ENCODE measurements around the gene WDR33.

DNA sequence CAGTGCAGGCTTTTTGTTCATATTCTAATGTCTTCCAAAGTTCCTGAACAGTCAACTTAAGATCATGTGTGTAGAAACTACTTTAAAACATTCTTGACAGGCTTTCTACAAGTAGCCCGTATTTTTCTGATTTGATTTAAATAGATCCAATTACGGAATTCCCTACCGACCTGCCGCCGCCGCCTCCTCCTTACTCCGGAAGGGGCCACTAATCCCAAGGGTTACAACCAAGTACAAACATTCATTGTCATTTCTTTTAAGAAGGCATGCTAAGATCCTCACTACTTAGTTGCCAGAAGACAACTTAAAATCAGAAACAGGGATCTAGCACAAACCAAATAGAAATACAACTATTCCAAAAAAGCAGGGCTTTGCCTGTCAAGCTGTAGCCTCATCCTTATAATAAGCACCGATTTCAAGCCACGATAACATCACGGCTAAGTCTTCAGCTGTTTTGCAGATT, 784 bp downstream of the WDR33 start:
- TF ChIP-seq ZNF707 (tag by site-specific recombination; IDR thresholded peaks at IDR 0.05) (no peak), GLI4 (tag by site-specific recombination; IDR thresholded peaks at IDR 0.05) (no peak), ZNF23 (tag by site-specific recombination; IDR thresholded peaks at IDR 0.05; ENCODE audit: borderline replicate concordance) (no peak)
- TF ChIP-seq, protein P1, sequence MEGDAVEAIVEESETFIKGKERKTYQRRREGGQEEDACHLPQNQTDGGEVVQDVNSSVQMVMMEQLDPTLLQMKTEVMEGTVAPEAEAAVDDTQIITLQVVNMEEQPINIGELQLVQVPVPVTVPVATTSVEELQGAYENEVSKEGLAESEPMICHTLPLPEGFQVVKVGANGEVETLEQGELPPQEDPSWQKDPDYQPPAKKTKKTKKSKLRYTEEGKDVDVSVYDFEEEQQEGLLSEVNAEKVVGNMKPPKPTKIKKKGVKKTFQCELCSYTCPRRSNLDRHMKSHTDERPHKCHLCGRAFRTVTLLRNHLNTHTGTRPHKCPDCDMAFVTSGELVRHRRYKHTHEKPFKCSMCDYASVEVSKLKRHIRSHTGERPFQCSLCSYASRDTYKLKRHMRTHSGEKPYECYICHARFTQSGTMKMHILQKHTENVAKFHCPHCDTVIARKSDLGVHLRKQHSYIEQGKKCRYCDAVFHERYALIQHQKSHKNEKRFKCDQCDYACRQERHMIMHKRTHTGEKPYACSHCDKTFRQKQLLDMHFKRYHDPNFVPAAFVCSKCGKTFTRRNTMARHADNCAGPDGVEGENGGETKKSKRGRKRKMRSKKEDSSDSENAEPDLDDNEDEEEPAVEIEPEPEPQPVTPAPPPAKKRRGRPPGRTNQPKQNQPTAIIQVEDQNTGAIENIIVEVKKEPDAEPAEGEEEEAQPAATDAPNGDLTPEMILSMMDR (tag by site-specific recombination; IDR thresholded peaks at IDR 0.05), result no peak
- TF ChIP-seq, protein P2, sequence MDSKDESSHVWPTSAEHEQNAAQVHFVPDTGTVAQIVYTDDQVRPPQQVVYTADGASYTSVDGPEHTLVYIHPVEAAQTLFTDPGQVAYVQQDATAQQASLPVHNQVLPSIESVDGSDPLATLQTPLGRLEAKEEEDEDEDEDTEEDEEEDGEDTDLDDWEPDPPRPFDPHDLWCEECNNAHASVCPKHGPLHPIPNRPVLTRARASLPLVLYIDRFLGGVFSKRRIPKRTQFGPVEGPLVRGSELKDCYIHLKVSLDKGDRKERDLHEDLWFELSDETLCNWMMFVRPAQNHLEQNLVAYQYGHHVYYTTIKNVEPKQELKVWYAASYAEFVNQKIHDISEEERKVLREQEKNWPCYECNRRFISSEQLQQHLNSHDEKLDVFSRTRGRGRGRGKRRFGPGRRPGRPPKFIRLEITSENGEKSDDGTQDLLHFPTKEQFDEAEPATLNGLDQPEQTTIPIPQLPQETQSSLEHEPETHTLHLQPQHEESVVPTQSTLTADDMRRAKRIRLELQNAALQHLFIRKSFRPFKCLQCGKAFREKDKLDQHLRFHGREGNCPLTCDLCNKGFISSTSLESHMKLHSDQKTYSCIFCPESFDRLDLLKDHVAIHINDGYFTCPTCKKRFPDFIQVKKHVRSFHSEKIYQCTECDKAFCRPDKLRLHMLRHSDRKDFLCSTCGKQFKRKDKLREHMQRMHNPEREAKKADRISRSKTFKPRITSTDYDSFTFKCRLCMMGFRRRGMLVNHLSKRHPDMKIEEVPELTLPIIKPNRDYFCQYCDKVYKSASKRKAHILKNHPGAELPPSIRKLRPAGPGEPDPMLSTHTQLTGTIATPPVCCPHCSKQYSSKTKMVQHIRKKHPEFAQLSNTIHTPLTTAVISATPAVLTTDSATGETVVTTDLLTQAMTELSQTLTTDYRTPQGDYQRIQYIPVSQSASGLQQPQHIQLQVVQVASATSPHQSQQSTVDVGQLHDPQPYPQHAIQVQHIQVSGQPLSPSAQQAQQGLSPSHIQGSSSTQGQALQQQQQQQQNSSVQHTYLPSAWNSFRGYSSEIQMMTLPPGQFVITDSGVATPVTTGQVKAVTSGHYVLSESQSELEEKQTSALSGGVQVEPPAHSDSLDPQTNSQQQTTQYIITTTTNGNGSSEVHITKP (tag by site-specific recombination; IDR thresholded peaks at IDR 0.05), result no peak; the same call in 1 of the 2 replicates

Data from HEK293 (cell line).